ENCODE data around the gene ARAP2. TPM values are rescaled to one million over a fixed set of nuclear protein-coding genes. Genes with fewer than 3 reads are reported as not detected.

The ARAP2 gene
- total RNA-seq, 1 experiment from 2014 or later, result 5.5 TPM

DNA sequence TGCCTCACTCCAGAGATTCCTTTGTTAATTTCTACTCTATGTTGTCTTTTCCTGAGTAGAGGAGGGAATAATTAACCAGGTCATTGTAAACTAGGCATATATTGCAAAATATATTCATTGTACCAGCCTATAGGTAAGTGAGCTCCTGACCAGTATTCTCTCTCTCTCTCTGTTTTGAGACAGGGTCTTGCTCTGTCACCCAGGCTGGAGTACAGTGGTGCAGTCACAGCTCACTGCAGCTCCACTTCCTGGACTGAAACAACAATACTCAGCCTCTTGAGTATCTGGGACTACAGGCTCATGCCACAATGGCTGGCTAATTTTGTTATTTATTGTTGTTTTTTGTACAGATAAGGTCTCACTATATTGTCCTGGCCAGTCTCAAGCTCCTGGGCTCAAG, 198.3 kb downstream of the ARAP2 start:
- H3K4me1 ChIP-seq (ENCODE audit: control insufficient read depth, insufficient read depth, low read length), result no peaks in the 10 kb centered on the region
- H3K9me3 ChIP-seq (ENCODE audit: control insufficient read depth, insufficient read depth, low read depth, low read length), result no peaks in the 10 kb centered on the region
- in situ Hi-C loops (cut with HindIII; ENCODE audit: low pct_unique_long_range_greater_than_20kb, low sequenced_read_pairs), result no loop called here
- intact Hi-C loops (cut with micrococcal nuclease; ENCODE audit: unreplicated experiment), result no loop called here
- no peak for ATAC-seq
- BruUV-seq (replicated peaks), result no TSS peak
- H3K4me3 ChIP-seq (ENCODE audit: low read depth in 2 of 2, low read length in 2 of 2), result no peak overlapping the region
- H3K27ac ChIP-seq (ENCODE audit: low read length), result no peak overlapping the region
- TF ChIP-seq, protein P1, sequence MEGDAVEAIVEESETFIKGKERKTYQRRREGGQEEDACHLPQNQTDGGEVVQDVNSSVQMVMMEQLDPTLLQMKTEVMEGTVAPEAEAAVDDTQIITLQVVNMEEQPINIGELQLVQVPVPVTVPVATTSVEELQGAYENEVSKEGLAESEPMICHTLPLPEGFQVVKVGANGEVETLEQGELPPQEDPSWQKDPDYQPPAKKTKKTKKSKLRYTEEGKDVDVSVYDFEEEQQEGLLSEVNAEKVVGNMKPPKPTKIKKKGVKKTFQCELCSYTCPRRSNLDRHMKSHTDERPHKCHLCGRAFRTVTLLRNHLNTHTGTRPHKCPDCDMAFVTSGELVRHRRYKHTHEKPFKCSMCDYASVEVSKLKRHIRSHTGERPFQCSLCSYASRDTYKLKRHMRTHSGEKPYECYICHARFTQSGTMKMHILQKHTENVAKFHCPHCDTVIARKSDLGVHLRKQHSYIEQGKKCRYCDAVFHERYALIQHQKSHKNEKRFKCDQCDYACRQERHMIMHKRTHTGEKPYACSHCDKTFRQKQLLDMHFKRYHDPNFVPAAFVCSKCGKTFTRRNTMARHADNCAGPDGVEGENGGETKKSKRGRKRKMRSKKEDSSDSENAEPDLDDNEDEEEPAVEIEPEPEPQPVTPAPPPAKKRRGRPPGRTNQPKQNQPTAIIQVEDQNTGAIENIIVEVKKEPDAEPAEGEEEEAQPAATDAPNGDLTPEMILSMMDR (IDR thresholded peaks at IDR 0.05), result no peak
- TF ChIP-seq SIN3A (IDR thresholded peaks at IDR 0.05; ENCODE audit: borderline replicate concordance, insufficient read depth, low read depth, low read length), result no peak
- no peak for TF ChIP-seq POLR2AphosphoS5 (IDR thresholded peaks at IDR 0.05; ENCODE audit: low read depth, low read length)
- TF ChIP-seq TCF7L2 (IDR thresholded peaks at IDR 0.05; ENCODE audit: low read depth, low read length), result no peak
- TF ChIP-seq, protein P2, sequence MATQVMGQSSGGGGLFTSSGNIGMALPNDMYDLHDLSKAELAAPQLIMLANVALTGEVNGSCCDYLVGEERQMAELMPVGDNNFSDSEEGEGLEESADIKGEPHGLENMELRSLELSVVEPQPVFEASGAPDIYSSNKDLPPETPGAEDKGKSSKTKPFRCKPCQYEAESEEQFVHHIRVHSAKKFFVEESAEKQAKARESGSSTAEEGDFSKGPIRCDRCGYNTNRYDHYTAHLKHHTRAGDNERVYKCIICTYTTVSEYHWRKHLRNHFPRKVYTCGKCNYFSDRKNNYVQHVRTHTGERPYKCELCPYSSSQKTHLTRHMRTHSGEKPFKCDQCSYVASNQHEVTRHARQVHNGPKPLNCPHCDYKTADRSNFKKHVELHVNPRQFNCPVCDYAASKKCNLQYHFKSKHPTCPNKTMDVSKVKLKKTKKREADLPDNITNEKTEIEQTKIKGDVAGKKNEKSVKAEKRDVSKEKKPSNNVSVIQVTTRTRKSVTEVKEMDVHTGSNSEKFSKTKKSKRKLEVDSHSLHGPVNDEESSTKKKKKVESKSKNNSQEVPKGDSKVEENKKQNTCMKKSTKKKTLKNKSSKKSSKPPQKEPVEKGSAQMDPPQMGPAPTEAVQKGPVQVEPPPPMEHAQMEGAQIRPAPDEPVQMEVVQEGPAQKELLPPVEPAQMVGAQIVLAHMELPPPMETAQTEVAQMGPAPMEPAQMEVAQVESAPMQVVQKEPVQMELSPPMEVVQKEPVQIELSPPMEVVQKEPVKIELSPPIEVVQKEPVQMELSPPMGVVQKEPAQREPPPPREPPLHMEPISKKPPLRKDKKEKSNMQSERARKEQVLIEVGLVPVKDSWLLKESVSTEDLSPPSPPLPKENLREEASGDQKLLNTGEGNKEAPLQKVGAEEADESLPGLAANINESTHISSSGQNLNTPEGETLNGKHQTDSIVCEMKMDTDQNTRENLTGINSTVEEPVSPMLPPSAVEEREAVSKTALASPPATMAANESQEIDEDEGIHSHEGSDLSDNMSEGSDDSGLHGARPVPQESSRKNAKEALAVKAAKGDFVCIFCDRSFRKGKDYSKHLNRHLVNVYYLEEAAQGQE (IDR thresholded peaks at IDR 0.05; ENCODE audit: insufficient read depth in 1 of 2, low read depth in 2 of 2, low read length in 1 of 2), result no peak
- H3K36me3 ChIP-seq (ENCODE audit: control insufficient read depth, insufficient read depth, low read length), result no peaks in the 10 kb centered on the region
- POLR2A ChIA-PET, result no interaction called here
- CTCF ChIA-PET, result interaction anchor here (0.6 kb wide), 1 partner anchor 268 kb away, joined by 5 read pairs; no protein-coding TSS in a partner anchor
- no peaks in the 10 kb centered on the region for H3K27me3 ChIP-seq (ENCODE audit: control insufficient read depth, insufficient read depth, low read length)
- DNase-seq (ENCODE audit: low read depth, low spot score), result no peak

DNA sequence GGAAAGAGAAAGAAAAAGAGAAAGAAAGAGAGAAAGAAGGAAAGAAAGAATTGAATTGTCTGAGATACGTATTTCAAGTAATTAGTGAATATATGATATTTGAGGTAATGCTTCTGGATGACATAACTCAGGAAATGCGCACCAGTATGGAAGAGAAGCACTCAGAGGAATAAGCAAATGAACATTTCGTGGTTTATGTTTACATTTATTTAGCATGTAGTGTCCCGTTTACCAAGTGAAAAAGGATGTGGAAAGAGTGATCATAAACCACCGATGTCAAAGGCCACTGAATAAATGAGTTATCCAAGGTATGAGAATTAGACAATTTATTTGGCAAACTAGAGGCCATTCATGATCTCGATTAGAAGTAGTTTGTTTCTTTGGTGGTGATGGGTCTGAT, 200.4 kb downstream of the ARAP2 start:
- in situ Hi-C loops (cut with HindIII; ENCODE audit: low pct_unique_long_range_greater_than_20kb, low sequenced_read_pairs) (no loop called here), intact Hi-C loops (cut with micrococcal nuclease; ENCODE audit: unreplicated experiment) (no loop called here)
- DNase-seq (ENCODE audit: low read depth, low spot score), result no peak
- BruUV-seq (replicated peaks), result no TSS peak
- no peak overlapping the region for H3K27ac ChIP-seq (ENCODE audit: low read length)
- ChIA-PET CTCF (no interaction called here), POLR2A (no interaction called here)
- H3K27me3 ChIP-seq (ENCODE audit: control insufficient read depth, insufficient read depth, low read length), result no peaks in the 10 kb centered on the region
- H3K36me3 ChIP-seq (ENCODE audit: control insufficient read depth, insufficient read depth, low read length), result no peaks in the 10 kb centered on the region
- no peaks in the 10 kb centered on the region for H3K4me1 ChIP-seq (ENCODE audit: control insufficient read depth, insufficient read depth, low read length)
- TF ChIP-seq SIN3A (IDR thresholded peaks at IDR 0.05; ENCODE audit: borderline replicate concordance, insufficient read depth, low read depth, low read length) (no peak), POLR2AphosphoS5 (IDR thresholded peaks at IDR 0.05; ENCODE audit: low read depth, low read length) (no peak), TCF7L2 (IDR thresholded peaks at IDR 0.05; ENCODE audit: low read depth, low read length) (no peak)
- TF ChIP-seq, protein P2 (IDR thresholded peaks at IDR 0.05; ENCODE audit: insufficient read depth in 1 of 2, low read depth in 2 of 2, low read length in 1 of 2), result no peak
- TF ChIP-seq, protein P1 (IDR thresholded peaks at IDR 0.05), result no peak
- H3K4me3 ChIP-seq (ENCODE audit: low read depth in 2 of 2, low read length in 2 of 2), result no peak overlapping the region
- no peak for ATAC-seq
- no peaks in the 10 kb centered on the region for H3K9me3 ChIP-seq (ENCODE audit: control insufficient read depth, insufficient read depth, low read depth, low read length)

All from Panc1 (cell line).